Ishikawa (cell line): Measurements from ENCODE around the gene ANK3.

Experiments
- CEBPB ChIP-seq: IDR thresholded peaks from 2 replicates; pipeline ENCODE4 v1.6.1; 2012
- CREB1 ChIP-seq: IDR thresholded peaks from 2 replicates; pipeline ENCODE4 v1.6.1; 2012; ENCODE audit warnings: low read depth
- EGR1 ChIP-seq: IDR thresholded peaks from 2 replicates; pipeline ENCODE4 v1.6.1; 2012
- EP300 ChIP-seq: IDR thresholded peaks from 2 replicates; pipeline ENCODE4 v1.6.1; 2012; ENCODE audit warnings: borderline replicate concordance
- FOXM1 ChIP-seq: IDR thresholded peaks from 2 replicates; pipeline ENCODE4 v1.6.1; 2012; ENCODE audit warnings: low read depth, borderline replicate concordance
- NFIC ChIP-seq: IDR thresholded peaks from 2 replicates; pipeline ENCODE4 v1.6.1; 2012
- RAD21 ChIP-seq: IDR thresholded peaks from 2 replicates; pipeline ENCODE4 v1.6.1; 2012; ENCODE audit warnings: low read depth
- REST ChIP-seq: IDR thresholded peaks from 2 replicates; pipeline ENCODE4 v1.6.1; 2012; ENCODE audit warnings: low read depth, mild to moderate bottlenecking
- TAF1 ChIP-seq: IDR thresholded peaks from 2 replicates; pipeline ENCODE4 v1.6.1; 2012; ENCODE audit warnings: low read depth, mild to moderate bottlenecking
- TCF12 ChIP-seq: IDR thresholded peaks from 2 replicates; pipeline ENCODE4 v1.6.1; 2012; ENCODE audit warnings: low read depth
- TEAD4 ChIP-seq: IDR thresholded peaks from 2 replicates; pipeline ENCODE4 v1.6.1; 2012
- USF1 ChIP-seq: IDR thresholded peaks from 2 replicates; pipeline ENCODE4 v1.6.1; 2012
- YY1 ChIP-seq: IDR thresholded peaks from 2 replicates; pipeline ENCODE4 v1.6.1; 2012; ENCODE audit warnings: low read depth
- ZBTB7A ChIP-seq: IDR thresholded peaks from 2 replicates; pipeline ENCODE4 v1.6.1; 2012; ENCODE audit warnings: low read depth
- TF ChIP-seq, protein P1 (sequence below): IDR thresholded peaks from 2 replicates; pipeline ENCODE4 v1.6.1; 2012

ANK3 gene

DNA sequence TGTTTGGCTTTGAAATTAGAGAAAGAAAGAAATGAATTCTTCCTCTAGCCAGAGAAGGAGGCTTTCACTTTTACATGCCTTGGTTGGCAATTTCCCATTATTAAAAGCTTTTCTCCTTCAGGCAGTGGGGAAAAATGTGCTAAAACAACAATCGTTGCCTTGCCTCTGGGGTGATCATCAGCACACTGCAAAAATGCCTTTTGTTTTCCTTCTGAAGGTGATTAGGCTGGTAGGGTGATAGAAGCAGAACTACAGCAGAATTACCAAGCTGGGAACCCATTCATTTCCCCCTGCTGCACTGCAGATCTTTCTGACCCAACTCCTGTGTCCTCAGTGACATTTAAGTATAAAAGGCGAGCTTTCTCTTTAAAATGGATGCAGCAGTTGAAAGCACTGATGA is 22.2 kb downstream of the ANK3 start:
- TF ChIP-seq ZBTB7A: no peak
- TF ChIP-seq, protein P1, sequence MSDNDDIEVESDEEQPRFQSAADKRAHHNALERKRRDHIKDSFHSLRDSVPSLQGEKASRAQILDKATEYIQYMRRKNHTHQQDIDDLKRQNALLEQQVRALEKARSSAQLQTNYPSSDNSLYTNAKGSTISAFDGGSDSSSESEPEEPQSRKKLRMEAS: no peak
- TF ChIP-seq EGR1: no peak
- no peak for TF ChIP-seq REST
- TF ChIP-seq EP300: no peak
- no peak for TF ChIP-seq NFIC
- TF ChIP-seq FOXM1: no peak
- TF ChIP-seq RAD21: no peak
- TF ChIP-seq TCF12: no peak
- no peak for TF ChIP-seq USF1
- no peak for TF ChIP-seq TAF1
- TF ChIP-seq YY1: no peak
- TF ChIP-seq CREB1: no peak
- TF ChIP-seq TEAD4: no peak

DNA sequence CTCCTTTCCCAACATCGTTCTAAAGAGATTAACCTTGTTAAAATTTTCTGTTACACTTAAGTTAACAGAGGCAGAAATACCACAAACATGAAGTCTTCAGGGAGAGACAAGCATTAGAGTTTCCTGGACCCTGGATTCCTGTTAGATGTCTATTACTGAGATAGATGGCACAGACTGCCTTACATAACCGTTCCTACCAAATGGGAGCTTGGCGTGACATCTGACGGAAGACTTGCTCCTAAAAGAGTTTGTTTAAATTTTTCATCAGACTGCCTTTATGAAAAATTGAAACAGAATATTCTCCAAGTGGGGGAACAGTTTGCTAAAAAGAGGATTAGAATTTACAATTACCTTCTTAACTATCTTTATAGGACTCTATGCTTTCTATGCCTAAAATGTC is 22.7 kb downstream of the ANK3 start:
- no peak for TF ChIP-seq ZBTB7A
- no peak for TF ChIP-seq EP300
- no peak for TF ChIP-seq TCF12
- no peak for TF ChIP-seq USF1
- TF ChIP-seq CREB1: no peak

DNA sequence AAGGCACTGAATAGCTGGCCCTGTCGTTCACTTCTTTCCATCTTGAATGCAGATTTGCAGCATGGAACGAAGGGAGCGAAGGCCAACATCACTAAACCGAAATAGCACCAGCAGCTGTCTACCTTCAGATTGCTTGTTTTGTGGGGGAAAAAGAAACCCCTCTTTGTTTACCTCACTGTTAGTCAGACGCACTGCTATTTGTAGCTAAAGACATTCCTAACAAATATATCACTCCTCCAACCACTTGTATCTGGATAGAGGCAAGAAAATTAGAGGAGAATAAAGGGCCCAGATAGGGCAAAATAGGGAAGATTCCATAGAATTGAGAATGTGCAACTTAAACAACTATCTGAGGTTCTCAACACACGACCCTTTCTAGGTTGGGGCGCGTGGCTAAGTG is 26.5 kb downstream of the ANK3 start:
- TF ChIP-seq YY1: no peak
- TF ChIP-seq ZBTB7A: no peak
- TF ChIP-seq EP300: no peak
- TF ChIP-seq RAD21: no peak
- no peak for TF ChIP-seq TCF12
- TF ChIP-seq USF1: no peak
- TF ChIP-seq TEAD4: no peak
- TF ChIP-seq CREB1: no peak
- no peak for TF ChIP-seq NFIC
- no peak for TF ChIP-seq CEBPB
- no peak for TF ChIP-seq FOXM1
- no peak for TF ChIP-seq REST
- no peak for TF ChIP-seq EGR1
- TF ChIP-seq, protein P1: no peak

- no peak for TF ChIP-seq NFIC
- no peak for TF ChIP-seq TCF12
- no peak for TF ChIP-seq EP300
Measured at GRCh38 chr10:60362461-60362860, 27.2 kb downstream of the ANK3 start.

DNA sequence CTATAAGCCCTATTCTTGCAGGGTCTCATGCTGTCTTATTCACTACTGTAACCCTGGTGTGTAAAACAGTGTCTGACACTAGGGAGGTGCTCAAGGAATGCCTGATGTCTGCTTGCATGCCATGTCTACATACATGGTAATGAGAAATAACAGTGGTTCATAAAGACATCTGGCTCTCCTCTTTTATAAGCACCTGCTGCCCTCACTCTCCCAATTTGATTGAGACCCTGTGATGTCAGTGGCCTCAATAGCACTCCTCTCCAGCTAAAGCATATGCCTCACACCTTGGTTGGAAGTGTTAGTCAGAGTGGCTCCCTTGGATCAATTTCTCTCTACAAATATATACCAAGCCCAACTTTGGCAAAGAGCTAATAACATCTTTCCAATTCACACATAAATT is 30.6 kb downstream of the ANK3 start:
- TF ChIP-seq EGR1: no peak
- no peak for TF ChIP-seq TCF12
- TF ChIP-seq NFIC: no peak
- no peak for TF ChIP-seq FOXM1
- TF ChIP-seq YY1: no peak
- no peak for TF ChIP-seq REST
- TF ChIP-seq EP300: no peak
- TF ChIP-seq TEAD4: no peak
- no peak for TF ChIP-seq USF1
- TF ChIP-seq CREB1: no peak
- no peak for TF ChIP-seq RAD21
- TF ChIP-seq ZBTB7A: no peak
